ENCODE results near the gene CEP112. TPM values are rescaled to one million over a fixed set of nuclear protein-coding genes. Genes with fewer than 3 reads are reported as not detected.

CEP112 gene
- total and polyA plus RNA-seq, 2 of the 13 experiments (the other 11 are each of a cell fraction or from before 2014, with no cell fraction given) = 1.2 to 3.4 TPM

- TF ChIP-seq ZNF280B (CRISPR knock-in tag; IDR thresholded peaks at IDR 0.05; ENCODE audit: borderline replicate concordance) (no peak), ZNF24 (IDR thresholded peaks at IDR 0.05) (no peak), ZNF746 (CRISPR knock-in tag; IDR thresholded peaks at IDR 0.05) (no peak), SNAPC2 (CRISPR knock-in tag; IDR thresholded peaks at IDR 0.05) (no peak), ZNF564 (CRISPR knock-in tag; IDR thresholded peaks at IDR 0.05) (no peak), DMAP1 (CRISPR knock-in tag; IDR thresholded peaks at IDR 0.05) (no peak), SMAD1 (CRISPR knock-in tag; IDR thresholded peaks at IDR 0.05; ENCODE audit: borderline replicate concordance, low read depth) (no peak), ZNF83 (CRISPR knock-in tag; IDR thresholded peaks at IDR 0.05; ENCODE audit: borderline replicate concordance) (no peak), MED13 (CRISPR knock-in tag; IDR thresholded peaks at IDR 0.05) (no peak), PHF5A (CRISPR knock-in tag; IDR thresholded peaks at IDR 0.05; ENCODE audit: low read depth, unreplicated experiment) (peak; percentile 52), PRDM15 (CRISPR knock-in tag; IDR thresholded peaks at IDR 0.05) (no peak), ZBTB25 (CRISPR knock-in tag; IDR thresholded peaks at IDR 0.05) (no peak), MEIS2 (CRISPR knock-in tag; IDR thresholded peaks at IDR 0.05) (no peak), ONECUT2 (CRISPR knock-in tag; IDR thresholded peaks at IDR 0.05) (no peak), ZNF30 (CRISPR knock-in tag; IDR thresholded peaks at IDR 0.05) (no peak), ZNF740 (CRISPR knock-in tag; IDR thresholded peaks at IDR 0.05) (no peak), ZNF234 (CRISPR knock-in tag; conservative IDR thresholded peaks at IDR 0.05) (no peak), PHF21A (CRISPR knock-in tag; IDR thresholded peaks at IDR 0.05) (no peak), HOXA5 (CRISPR knock-in tag; IDR thresholded peaks at IDR 0.05) (0 out of 2 replicates have a peak, but pooled peaks have one; percentile 0)
- TF ChIP-seq, protein P1, sequence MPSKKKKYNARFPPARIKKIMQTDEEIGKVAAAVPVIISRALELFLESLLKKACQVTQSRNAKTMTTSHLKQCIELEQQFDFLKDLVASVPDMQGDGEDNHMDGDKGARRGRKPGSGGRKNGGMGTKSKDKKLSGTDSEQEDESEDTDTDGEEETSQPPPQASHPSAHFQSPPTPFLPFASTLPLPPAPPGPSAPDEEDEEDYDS (CRISPR knock-in tag; IDR thresholded peaks at IDR 0.05) = no peak
- TF ChIP-seq, protein P2, sequence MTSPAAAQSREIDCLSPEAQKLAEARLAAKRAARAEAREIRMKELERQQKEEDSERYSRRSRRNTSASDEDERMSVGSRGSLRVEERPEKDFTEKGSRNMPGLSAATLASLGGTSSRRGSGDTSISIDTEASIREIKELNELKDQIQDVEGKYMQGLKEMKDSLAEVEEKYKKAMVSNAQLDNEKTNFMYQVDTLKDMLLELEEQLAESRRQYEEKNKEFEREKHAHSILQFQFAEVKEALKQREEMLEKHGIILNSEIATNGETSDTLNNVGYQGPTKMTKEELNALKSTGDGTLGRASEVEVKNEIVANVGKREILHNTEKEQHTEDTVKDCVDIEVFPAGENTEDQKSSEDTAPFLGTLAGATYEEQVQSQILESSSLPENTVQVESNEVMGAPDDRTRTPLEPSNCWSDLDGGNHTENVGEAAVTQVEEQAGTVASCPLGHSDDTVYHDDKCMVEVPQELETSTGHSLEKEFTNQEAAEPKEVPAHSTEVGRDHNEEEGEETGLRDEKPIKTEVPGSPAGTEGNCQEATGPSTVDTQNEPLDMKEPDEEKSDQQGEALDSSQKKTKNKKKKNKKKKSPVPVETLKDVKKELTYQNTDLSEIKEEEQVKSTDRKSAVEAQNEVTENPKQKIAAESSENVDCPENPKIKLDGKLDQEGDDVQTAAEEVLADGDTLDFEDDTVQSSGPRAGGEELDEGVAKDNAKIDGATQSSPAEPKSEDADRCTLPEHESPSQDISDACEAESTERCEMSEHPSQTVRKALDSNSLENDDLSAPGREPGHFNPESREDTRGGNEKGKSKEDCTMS (CRISPR knock-in tag; conservative IDR thresholded peaks at IDR 0.05) = no peak
Measured at GRCh38 chr17:66227212-66228045, 35.5 kb upstream of the CEP112 start (continued).

Data from HepG2 (cell line).